Colonic mucosa (tissue), 4 donors: ENCODE data around the gene GATA3. TPM values are rescaled to one million over a fixed set of nuclear protein-coding genes. Genes with fewer than 3 reads are reported as not detected.

Source experiments
- DNase-seq: peaks from one replicate; pipeline ENCODE4 v3.0.0-alpha.2; 2020
- H3K27ac ChIP-seq: fragments of 200-600 bp; one replicate; pipeline ENCODE4 v1.8.0; 2021
- H3K27me3 ChIP-seq: fragments of 200-600 bp; one replicate; pipeline ENCODE4 v1.8.0; 2021
- H3K36me3 ChIP-seq: fragments of 200-600 bp; one replicate; pipeline ENCODE4 v1.8.0; 2021
- H3K4me1 ChIP-seq: fragments of 200-600 bp; one replicate; pipeline ENCODE4 v1.8.0; 2021; ENCODE audit warnings: mild to moderate bottlenecking
- H3K4me3 ChIP-seq: fragments of 200-600 bp; one replicate; pipeline ENCODE4 v1.8.0; 2021
- H3K9ac ChIP-seq, 2 donors: one replicate each; pipeline ENCODE4 v1.7.0; 2013; ENCODE audit warnings: control low read depth in 2 of 2, low read depth in 2 of 2, low read length in 2 of 2
- H3K9me3 ChIP-seq: fragments of 200-600 bp; one replicate; pipeline ENCODE4 v1.8.0; 2021
- CTCF ChIP-seq: fragments of 200-600 bp; IDR thresholded peaks from one replicate; pipeline ENCODE4 v1.8.0; 2022; ENCODE audit warnings: antibody characterized with exemption, mild to moderate bottlenecking
- intact Hi-C: fragments of 100-400 bp; cut with DNase I; formaldehyde crosslinking; loops from one replicate; pipeline ENCODE4 v1.14.1; 2022
- total RNA-seq, 2 donors: library from RNA; stranded (reverse); fragmentation: NEBNext Ultra II Directional in 1 of 2; extraction: Animal tissue kit (Norgen Biotek cat#: 25700) in 1 of 2; gene quantifications; one replicate each; pipeline ENCODE4 v1.2.1, GENCODE V29; 2021
- donor health status: healthy.
- donor health status: DM: no; HTN: no; CAD: no.
- donor health status: DM: no; HTN: no; CAD: no.

Gene GATA3
- total RNA-seq, 2 donors from 2014 or later = 0.48 to 0.54 TPM

GRCh38 chr10:8058274-8059111 lies 4.0 kb downstream of the GATA3 start:
- H3K36me3 ChIP-seq = no peaks in the 10 kb centered on the region
- peaks cover 53% of the 10 kb centered on the region for H3K27me3 ChIP-seq
- DNase-seq = no peak
- H3K9me3 ChIP-seq = no peaks in the 10 kb centered on the region
- TF ChIP-seq CTCF = no peak
- H3K4me3 ChIP-seq = no peak overlapping the region
- intact Hi-C loops = no loop called here
- no peak overlapping the region for H3K9ac ChIP-seq
- H3K27ac ChIP-seq = no peak overlapping the region
- peaks cover 5% of the 10 kb centered on the region for H3K4me1 ChIP-seq

- intact Hi-C loops = no loop called here
- no peak overlapping the region for H3K4me3 ChIP-seq
- TF ChIP-seq CTCF = no peak
- H3K27ac ChIP-seq = no peak overlapping the region
- no peak for DNase-seq
- H3K27me3 ChIP-seq = peaks cover 49% of the 10 kb centered on the region
- no peak overlapping the region for H3K9ac ChIP-seq
- no peaks in the 10 kb centered on the region for H3K9me3 ChIP-seq
- H3K4me1 ChIP-seq = no peaks in the 10 kb centered on the region
- H3K36me3 ChIP-seq = no peaks in the 10 kb centered on the region
Measured at GRCh38 chr10:8059191-8059936, 4.9 kb downstream of the GATA3 start.

- no peak overlapping the region for H3K4me3 ChIP-seq
- no peaks in the 10 kb centered on the region for H3K9me3 ChIP-seq
- no peak overlapping the region for H3K9ac ChIP-seq
- H3K27ac ChIP-seq = no peak overlapping the region
- intact Hi-C loops = no loop called here
- H3K36me3 ChIP-seq = no peaks in the 10 kb centered on the region
- peaks cover 41% of the 10 kb centered on the region for H3K27me3 ChIP-seq
- H3K4me1 ChIP-seq = no peaks in the 10 kb centered on the region
- no peak for DNase-seq
- TF ChIP-seq CTCF = no peak
Measured at GRCh38 chr10:8060010-8060703, 5.7 kb downstream of the GATA3 start.

- no peak for DNase-seq
- peak overlapping the region in 1 of 2 donors; percentile 18 for H3K9ac ChIP-seq
- intact Hi-C loops = no loop called here
- no peaks in the 10 kb centered on the region for H3K36me3 ChIP-seq
- no peaks in the 10 kb centered on the region for H3K4me1 ChIP-seq
- no peak overlapping the region for H3K4me3 ChIP-seq
- no peak overlapping the region for H3K27ac ChIP-seq
- H3K9me3 ChIP-seq = no peaks in the 10 kb centered on the region
- no peak for TF ChIP-seq CTCF
- H3K27me3 ChIP-seq = peaks cover 36% of the 10 kb centered on the region
Measured at GRCh38 chr10:8060704-8061121, 6.2 kb downstream of the GATA3 start.
